ENCODE data around the gene PLEKHD1.
A peak's percentile ranks its signal among the peaks of the same experiment; 100 is the strongest.

Gene PLEKHD1

DNA sequence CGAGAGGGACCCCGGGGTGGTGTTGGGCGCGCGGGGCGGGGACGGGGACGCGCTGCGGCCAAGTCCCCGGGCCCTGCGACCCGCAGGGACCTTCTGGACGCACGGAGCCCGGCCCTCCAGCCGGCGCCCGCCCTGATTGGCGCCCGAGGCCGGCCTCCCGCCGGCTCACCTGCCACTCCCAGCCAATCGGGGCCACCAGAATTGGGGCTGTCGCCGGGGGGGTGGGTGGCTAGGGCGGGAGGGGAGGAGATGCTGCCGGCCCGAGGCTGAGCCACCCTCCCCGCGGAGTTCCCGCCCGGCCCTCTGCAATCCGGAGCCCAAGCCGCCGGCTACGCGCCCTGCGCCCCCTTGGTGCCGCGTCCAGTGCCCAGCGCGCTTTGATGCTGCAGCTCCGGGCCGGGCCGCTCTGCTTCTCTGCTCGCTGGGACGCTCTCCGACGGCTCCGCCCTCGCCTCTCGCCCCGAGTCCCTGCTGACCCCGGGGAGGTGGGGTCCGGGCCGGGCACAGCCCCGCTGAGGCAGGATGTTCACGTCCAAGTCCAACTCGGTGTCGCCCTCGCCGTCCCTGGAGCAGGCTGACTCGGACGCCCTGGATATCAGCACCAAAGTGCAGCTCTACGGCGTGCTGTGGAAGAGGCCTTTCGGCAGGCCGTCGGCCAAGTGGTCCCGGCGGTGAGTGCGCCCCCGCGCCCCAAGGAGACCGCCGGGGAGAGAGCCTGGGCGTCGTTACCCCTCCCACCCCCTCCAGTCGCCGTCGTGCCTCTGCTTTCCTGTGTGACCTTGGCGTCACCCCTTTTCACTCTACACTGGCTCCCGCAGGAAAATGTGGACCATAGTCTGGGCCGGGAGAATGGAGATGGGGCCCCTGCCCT is at the start of gene PLEKHD1:
Gene PLEKHD1 (plus strand): TSS at position 285 of the 871 bp plus-strand sequence. CDS start 238 bp downstream, at position 523.
- ChIA-PET POLR2A (no interaction called here), CTCF (interaction anchor here (1.1 kb wide), 1 partner anchor 10 kb away, joined by 3 read pairs; no protein-coding TSS in a partner anchor)
- TF ChIP-seq, protein P1, sequence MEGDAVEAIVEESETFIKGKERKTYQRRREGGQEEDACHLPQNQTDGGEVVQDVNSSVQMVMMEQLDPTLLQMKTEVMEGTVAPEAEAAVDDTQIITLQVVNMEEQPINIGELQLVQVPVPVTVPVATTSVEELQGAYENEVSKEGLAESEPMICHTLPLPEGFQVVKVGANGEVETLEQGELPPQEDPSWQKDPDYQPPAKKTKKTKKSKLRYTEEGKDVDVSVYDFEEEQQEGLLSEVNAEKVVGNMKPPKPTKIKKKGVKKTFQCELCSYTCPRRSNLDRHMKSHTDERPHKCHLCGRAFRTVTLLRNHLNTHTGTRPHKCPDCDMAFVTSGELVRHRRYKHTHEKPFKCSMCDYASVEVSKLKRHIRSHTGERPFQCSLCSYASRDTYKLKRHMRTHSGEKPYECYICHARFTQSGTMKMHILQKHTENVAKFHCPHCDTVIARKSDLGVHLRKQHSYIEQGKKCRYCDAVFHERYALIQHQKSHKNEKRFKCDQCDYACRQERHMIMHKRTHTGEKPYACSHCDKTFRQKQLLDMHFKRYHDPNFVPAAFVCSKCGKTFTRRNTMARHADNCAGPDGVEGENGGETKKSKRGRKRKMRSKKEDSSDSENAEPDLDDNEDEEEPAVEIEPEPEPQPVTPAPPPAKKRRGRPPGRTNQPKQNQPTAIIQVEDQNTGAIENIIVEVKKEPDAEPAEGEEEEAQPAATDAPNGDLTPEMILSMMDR (IDR thresholded peaks at IDR 0.05; ENCODE audit: control extremely low read depth, extremely low read depth, low read depth, missing control alignments), result no peak
- no peak for DNase-seq (ENCODE audit: extremely low spot score)

DNA sequence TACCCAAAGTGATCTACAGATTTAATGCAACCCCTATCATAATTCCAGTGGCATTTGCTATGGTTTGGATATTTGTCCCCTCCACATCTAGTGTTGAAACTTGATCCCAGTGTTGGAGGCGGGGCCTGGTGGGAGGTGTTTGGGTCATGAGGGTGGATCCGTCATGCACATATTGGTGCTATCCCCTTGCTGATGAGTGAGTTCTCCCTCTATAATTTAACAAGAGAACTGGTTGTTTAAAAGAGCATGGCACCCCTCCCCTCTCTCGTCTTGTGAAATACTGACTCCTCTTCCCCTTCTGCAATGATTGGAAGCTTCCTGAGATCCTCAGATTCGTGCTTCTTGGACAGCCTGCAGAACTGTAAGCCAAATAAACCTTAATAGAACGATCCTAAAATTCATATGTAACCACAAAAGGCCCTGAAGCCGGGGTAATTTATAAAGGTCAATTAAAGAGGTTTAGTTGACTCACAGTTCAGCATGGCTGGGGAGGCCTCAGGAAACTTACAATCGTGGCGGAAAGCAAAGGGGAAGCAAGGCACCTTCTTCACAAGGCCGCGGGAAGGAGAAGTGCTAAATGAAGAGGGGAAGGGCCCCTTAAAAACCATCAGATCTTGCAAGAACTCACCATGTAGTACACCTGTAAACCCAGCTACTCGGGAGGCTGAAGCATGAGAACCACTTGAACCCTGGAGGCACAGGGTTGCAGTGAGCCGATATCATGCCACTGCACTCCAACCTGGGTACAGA is 44.8 kb upstream of the PLEKHD1 start:
- ChIA-PET CTCF (interaction anchor here (1.0 kb wide), 1 partner anchor 20 kb away, joined by 4 read pairs; no protein-coding TSS in a partner anchor), POLR2A (no interaction called here)
- no peak for DNase-seq (ENCODE audit: extremely low spot score)
- TF ChIP-seq, protein P1 (IDR thresholded peaks at IDR 0.05; ENCODE audit: control extremely low read depth, extremely low read depth, low read depth, missing control alignments), result no peak

DNA sequence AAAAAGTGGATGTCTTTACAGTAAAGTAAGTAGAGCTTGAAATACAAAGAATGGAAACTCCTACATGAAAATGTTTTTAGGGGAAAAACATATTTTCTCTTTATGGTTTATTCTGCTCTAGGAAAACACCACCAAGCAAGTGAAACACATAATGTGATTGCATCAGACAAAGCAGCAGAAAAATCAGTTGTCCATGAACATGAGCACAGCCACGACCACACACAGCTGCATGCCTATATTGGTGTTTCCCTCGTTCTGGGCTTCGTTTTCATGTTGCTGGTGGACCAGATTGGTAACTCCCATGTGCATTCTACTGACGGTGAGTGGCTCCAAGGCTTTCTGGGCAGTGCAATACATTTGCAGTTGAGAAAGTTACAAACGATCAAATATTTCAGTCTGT is 42.6 kb upstream of the PLEKHD1 start:
- POLR2A ChIA-PET, result no interaction called here

DNA sequence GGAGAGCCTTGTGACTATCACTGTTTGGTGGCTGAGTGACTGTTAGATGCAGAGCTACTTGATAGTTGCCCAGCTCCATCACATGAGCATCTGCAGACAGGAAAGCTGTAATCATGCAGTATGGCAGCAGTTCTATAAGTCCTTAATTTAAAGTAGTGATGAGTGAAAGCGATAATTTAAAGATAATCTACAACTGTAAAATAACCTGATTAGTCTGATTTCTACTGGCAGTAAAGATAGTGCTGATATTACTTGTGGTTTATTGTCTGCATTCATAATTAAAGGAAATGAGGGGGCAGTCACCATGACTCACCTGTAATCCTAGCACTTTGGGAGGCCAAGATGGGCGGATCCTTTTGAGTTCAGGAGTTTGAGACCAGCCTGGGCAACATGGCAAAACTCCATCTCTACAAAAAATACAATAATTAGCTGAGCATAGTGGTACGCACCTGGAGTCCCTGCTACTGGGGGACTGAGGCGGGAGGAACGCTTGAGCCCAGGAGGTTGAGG is 41.2 kb upstream of the PLEKHD1 start:
- POLR2A ChIA-PET, result no interaction called here
- TF ChIP-seq, protein P1 (IDR thresholded peaks at IDR 0.05; ENCODE audit: control extremely low read depth, extremely low read depth, low read depth, missing control alignments), result no peak
- CTCF ChIA-PET, result interaction anchor here (1.2 to 2.3 kb wide), 4 partner anchors 8 to 22 kb away, joined by 5 to 9 read pairs (median 5); no protein-coding TSS in a partner anchor
- no peak for DNase-seq (ENCODE audit: extremely low spot score)

More for the DNA sequence above, 42.6 kb upstream of the PLEKHD1 start:
- CTCF ChIA-PET, result interaction anchor here (0.8 to 2.3 kb wide), 9 partner anchors 8 to 200 kb away, joined by 3 to 9 read pairs (median 5); no protein-coding TSS in a partner anchor
- DNase-seq (ENCODE audit: extremely low spot score), result peak; percentile 56
- TF ChIP-seq, protein P1 (IDR thresholded peaks at IDR 0.05; ENCODE audit: control extremely low read depth, extremely low read depth, low read depth, missing control alignments), result no peak

DNA sequence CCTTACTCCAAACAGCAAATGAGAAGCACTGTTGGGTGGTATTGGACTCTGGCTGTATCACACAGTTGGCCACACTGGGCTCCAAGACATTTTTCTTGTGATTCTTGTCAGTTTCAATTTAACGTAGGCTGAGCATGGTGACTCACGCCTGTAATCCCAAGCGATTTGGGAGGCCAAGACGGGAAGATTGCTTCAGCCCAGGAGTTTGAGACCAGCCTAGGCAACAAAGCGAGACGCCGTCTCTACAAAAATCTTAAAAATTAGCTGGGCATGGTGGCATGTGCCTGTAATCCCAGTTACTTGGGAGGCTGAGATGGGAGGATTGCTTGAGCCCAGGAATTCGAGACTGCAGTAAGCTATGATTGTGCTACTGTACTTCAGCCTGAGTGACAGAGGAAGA is 35.3 kb upstream of the PLEKHD1 start:
- ChIA-PET CTCF (interaction anchor here (3.3 kb wide), 1 partner anchor 10 kb away, joined by 15 read pairs; no protein-coding TSS in a partner anchor), POLR2A (no interaction called here)
- DNase-seq (ENCODE audit: extremely low spot score), result no peak
- TF ChIP-seq, protein P1 (IDR thresholded peaks at IDR 0.05; ENCODE audit: control extremely low read depth, extremely low read depth, low read depth, missing control alignments), result no peak

DNA sequence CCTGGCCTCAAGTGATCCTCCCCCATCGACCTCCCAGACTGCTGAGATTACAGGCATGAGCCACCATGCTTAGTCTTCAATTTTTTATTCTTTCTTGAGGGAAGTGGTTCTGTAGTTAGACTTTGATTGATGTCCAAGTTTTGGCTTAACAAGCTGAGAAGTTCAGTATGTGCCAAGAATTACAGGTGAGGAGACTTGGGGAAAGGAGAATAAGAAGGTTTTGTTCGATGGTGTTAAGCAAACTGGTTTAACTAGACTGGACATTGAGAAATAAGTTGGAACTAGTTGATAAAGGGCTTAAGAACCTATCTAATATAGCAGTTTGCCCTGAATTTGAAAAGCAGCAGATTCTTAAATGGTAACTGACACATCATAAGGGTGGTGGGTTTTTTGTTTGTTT is 32.6 kb upstream of the PLEKHD1 start:
- POLR2A ChIA-PET, result interaction anchor here (0.6 kb wide), 1 partner anchor 54 kb away, joined by 3 read pairs; no protein-coding TSS in a partner anchor
- TF ChIP-seq, protein P1 (IDR thresholded peaks at IDR 0.05; ENCODE audit: control extremely low read depth, extremely low read depth, low read depth, missing control alignments), result no peak
- CTCF ChIA-PET, result interaction anchor here (1.4 to 1.7 kb wide), 4 partner anchors 11 to 209 kb away, joined by 3 to 5 read pairs (median 4); no protein-coding TSS in a partner anchor
- DNase-seq (ENCODE audit: extremely low spot score), result no peak

All from GM10248 (cell line).